ENCODE measurements around the gene ETV5.
"Not testable (repeated sequence)": the region's sequence is repeated elsewhere in the genome, so short reads cannot be mapped to it uniquely, and the experiment has no call there.

ETV5 gene

GRCh38 chr3:186019288-186019687, 89.6 kb downstream of the ETV5 start:
- not testable (repeated sequence) for DNase-seq

- no peak for DNase-seq
These were observed 94.0 kb downstream of the ETV5 start for GRCh38 chr3:186014866-186015265.

GRCh38 chr3:186013312-186013711, 95.6 kb downstream of the ETV5 start:
- no peak for DNase-seq

GRCh38 chr3:186012137-186012536, 96.8 kb downstream of the ETV5 start:
- DNase-seq = no peak

- DNase-seq = no peak
These were observed 104.2 kb downstream of the ETV5 start for GRCh38 chr3:186004671-186005070.

GRCh38 chr3:186004209-186004608, 104.7 kb downstream of the ETV5 start:
- no peak for DNase-seq

- no peak for DNase-seq
These were observed 105.3 kb downstream of the ETV5 start for GRCh38 chr3:186003610-186004009.

- peak in 1 of 2 experiments; percentile 18 for DNase-seq
These were observed 105.9 kb downstream of the ETV5 start for GRCh38 chr3:186002884-186003472.

GRCh38 chr3:186001842-186002241, 107.0 kb downstream of the ETV5 start:
- no peak for DNase-seq

- DNase-seq = no peak
These were observed 109.7 kb downstream of the ETV5 start for GRCh38 chr3:185999221-185999620.

GRCh38 chr3:185998136-185998535, 110.8 kb downstream of the ETV5 start:
- no peak for DNase-seq

- no peak for DNase-seq
These were observed 111.8 kb downstream of the ETV5 start for GRCh38 chr3:185997130-185997529.

Measured in NCI-H526 (cell line).